ENCODE measurements around the gene SEMA3A. TPM values are rescaled to one million over a fixed set of nuclear protein-coding genes. Genes with fewer than 3 reads are reported as not detected.
A peak's percentile ranks its signal among the peaks of the same experiment; 100 is the strongest.

The SEMA3A gene
- total RNA-seq, 2 experiments from 2014 or later = 1.2 to 1.7 TPM

DNA sequence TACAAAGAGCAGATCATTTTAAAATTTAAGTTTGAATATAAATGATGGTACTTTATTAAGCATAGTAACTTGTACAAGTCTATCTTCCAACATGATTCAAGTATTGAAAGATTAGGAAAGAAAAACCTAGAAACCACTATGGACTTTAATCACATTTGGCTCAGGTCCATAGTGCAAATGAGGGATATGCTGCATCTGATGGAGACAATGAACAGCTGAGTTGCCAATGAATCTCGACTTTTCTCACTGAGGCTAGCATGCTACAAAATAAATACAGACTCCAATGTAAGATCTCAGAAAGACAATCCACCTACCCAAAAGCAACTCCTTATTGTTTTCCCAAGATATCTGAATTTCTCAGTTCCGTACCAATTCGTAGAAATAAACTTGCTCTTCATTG is 89.8 kb downstream of the SEMA3A start:
- no peak for ATAC-seq
- intact Hi-C loops (cut with micrococcal nuclease) = no loop called here
- H3K36me3 Mint-ChIP-seq (ENCODE audit: low read depth) = no peaks in the 10 kb centered on the region

DNA sequence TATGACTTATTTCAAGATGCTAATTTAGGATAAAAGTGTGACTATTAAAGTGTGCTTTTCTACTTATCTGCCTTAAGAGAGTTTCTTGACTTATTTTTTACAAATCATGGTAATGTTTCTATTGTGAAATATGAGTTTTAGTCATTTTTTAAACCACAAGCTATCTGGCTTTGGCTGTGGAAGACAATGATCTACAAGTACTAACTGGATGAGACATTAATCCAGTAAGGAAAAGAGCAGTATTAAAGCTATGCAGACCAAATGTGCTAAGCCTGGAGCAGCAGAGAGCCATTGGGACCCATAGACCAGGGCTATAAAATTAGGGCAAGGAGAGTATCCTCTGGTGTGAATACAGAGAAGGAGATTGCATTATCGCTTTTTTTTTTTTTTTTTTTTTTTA is 92.4 kb downstream of the SEMA3A start:
- ATAC-seq (no peak), DNase-seq (no peak)
- CTCF ChIA-PET = no interaction called here
- Mint-ChIP-seq H3K9me3 (peaks cover 2% of the 10 kb centered on the region), H3K4me3 (no peak overlapping the region), H3K36me3 (ENCODE audit: low read depth) (no peaks in the 10 kb centered on the region), H3K27me3 (no peaks in the 10 kb centered on the region), H3K4me1 (ENCODE audit: low read depth) (no peaks in the 10 kb centered on the region), H3K27ac (no peak overlapping the region)
- TF ChIP-seq, protein P1, sequence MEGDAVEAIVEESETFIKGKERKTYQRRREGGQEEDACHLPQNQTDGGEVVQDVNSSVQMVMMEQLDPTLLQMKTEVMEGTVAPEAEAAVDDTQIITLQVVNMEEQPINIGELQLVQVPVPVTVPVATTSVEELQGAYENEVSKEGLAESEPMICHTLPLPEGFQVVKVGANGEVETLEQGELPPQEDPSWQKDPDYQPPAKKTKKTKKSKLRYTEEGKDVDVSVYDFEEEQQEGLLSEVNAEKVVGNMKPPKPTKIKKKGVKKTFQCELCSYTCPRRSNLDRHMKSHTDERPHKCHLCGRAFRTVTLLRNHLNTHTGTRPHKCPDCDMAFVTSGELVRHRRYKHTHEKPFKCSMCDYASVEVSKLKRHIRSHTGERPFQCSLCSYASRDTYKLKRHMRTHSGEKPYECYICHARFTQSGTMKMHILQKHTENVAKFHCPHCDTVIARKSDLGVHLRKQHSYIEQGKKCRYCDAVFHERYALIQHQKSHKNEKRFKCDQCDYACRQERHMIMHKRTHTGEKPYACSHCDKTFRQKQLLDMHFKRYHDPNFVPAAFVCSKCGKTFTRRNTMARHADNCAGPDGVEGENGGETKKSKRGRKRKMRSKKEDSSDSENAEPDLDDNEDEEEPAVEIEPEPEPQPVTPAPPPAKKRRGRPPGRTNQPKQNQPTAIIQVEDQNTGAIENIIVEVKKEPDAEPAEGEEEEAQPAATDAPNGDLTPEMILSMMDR (IDR thresholded peaks at IDR 0.05) = no peak
- intact Hi-C loops (cut with micrococcal nuclease) = no loop called here
- POLR2A ChIA-PET = no interaction called here

More for the DNA sequence above, 89.8 kb downstream of the SEMA3A start:
- no peak overlapping the region for H3K4me3 Mint-ChIP-seq
- ChIA-PET POLR2A (no interaction called here), CTCF (no interaction called here)
- TF ChIP-seq, protein P1 (IDR thresholded peaks at IDR 0.05) = no peak
- H3K9me3 Mint-ChIP-seq = peaks cover 2% of the 10 kb centered on the region
- H3K27me3 Mint-ChIP-seq = no peaks in the 10 kb centered on the region
- H3K4me1 Mint-ChIP-seq (ENCODE audit: low read depth) = no peaks in the 10 kb centered on the region
- no peak for DNase-seq
- no peak overlapping the region for H3K27ac Mint-ChIP-seq

DNA sequence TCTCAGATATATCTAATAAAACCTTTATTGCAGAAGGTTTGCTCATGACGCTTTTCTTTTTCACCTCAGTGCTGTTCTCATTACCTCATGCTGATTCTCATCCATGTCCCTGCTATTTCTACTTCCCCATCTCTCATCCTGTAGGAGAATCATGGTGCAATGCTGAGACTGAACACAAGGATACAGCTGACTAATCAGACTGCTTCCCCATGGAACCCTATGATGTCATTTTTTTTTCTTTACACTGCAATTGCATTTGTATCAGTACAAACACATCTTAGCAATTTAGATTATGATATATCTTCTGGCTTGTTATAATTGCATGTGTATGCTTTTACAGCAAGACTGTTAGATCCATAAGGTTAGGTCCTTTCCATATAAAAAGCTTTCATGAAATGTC is 93.7 kb downstream of the SEMA3A start:
- Mint-ChIP-seq H3K27me3 (no peaks in the 10 kb centered on the region), H3K36me3 (ENCODE audit: low read depth) (no peaks in the 10 kb centered on the region), H3K27ac (no peak overlapping the region), H3K4me3 (no peak overlapping the region), H3K9me3 (peaks cover 2% of the 10 kb centered on the region), H3K4me1 (ENCODE audit: low read depth) (peaks cover 4% of the 10 kb centered on the region)
- TF ChIP-seq, protein P1 (IDR thresholded peaks at IDR 0.05) = no peak
- ChIA-PET CTCF (no interaction called here), POLR2A (no interaction called here)
- ATAC-seq = no peak
- intact Hi-C loops (cut with micrococcal nuclease) = no loop called here
- no peak for DNase-seq

DNA sequence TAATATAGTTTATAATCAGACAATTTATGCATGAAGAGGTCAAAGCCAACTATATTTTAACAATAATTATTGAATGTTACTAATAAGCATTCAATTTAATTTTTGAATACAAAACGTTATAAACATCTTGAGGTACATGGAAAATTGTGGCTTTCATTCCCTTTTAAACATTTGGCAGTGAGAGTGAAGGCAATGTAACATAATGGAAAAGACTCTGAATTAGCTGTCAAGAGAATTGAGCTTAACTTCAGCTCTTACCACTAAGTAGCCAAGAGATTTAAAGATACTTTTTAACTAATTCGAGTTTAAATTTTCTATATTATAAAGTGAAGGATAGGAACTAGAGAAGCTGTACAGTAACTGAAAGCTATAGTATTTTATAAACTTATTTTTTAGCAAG is 98.6 kb downstream of the SEMA3A start:
- peaks cover 4% of the 10 kb centered on the region for H3K9me3 Mint-ChIP-seq
- intact Hi-C loops (cut with micrococcal nuclease) = no loop called here
- H3K4me1 Mint-ChIP-seq (ENCODE audit: low read depth) = peaks cover 25% of the 10 kb centered on the region
- no peak overlapping the region for H3K4me3 Mint-ChIP-seq
- CTCF ChIA-PET = no interaction called here
- DNase-seq (no peak), ATAC-seq (no peak)
- TF ChIP-seq, protein P1 (IDR thresholded peaks at IDR 0.05) = no peak
- H3K36me3 Mint-ChIP-seq (ENCODE audit: low read depth) = no peaks in the 10 kb centered on the region
- H3K27me3 Mint-ChIP-seq = no peaks in the 10 kb centered on the region
- H3K27ac Mint-ChIP-seq = no peak overlapping the region
- POLR2A ChIA-PET = no interaction called here

DNA sequence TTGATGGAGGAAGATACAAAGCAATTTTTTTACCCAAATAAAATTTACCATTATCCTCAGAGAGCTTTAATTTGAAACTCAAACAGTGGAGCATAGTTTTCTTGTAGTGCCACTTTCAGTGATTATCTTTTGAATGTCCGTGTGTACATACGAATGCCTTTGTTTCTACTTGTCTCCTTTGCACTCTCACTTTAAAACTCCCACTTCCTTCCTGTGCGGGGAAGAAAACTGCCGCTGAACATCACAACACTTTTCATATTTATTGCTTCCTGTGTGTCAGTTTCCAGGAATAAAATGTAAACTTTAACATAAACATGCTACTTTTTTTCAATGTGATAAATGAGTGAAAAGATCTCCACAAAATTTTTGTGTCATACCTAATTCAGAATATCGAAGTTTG is 102.4 kb downstream of the SEMA3A start:
- DNase-seq (peak; percentile 26), ATAC-seq (peak; percentile 67)
- intact Hi-C loops (cut with micrococcal nuclease) = no loop called here
- ChIA-PET POLR2A (no interaction called here), CTCF (no interaction called here)
- Mint-ChIP-seq H3K4me1 (ENCODE audit: low read depth) (peaks cover 32% of the 10 kb centered on the region), H3K27ac (peak overlapping the region; percentile 86), H3K9me3 (peaks cover 4% of the 10 kb centered on the region), H3K36me3 (ENCODE audit: low read depth) (no peaks in the 10 kb centered on the region), H3K27me3 (no peaks in the 10 kb centered on the region), H3K4me3 (peak overlapping the region; percentile 59)
- TF ChIP-seq, protein P1 (IDR thresholded peaks at IDR 0.05) = no peak
